Endodermal cell (in vitro differentiated cells): ENCODE measurements around the gene TRMT1L. TPM values are rescaled to one million over a fixed set of nuclear protein-coding genes. Genes with fewer than 3 reads are reported as not detected.

Source experiments
- DNase-seq: peaks from one replicate; pipeline ENCODE4 v3.0.0-alpha.2; 2017
- H3K27ac ChIP-seq: 2 replicates; pipeline ENCODE4 v1.5.1; 2013; ENCODE audit warnings: mild to moderate bottlenecking, low read depth, low read length, moderate library complexity
- H3K27me3 ChIP-seq: 2 replicates; pipeline ENCODE4 v1.6.1; 2013; ENCODE audit warnings: mild to moderate bottlenecking, low read length, moderate library complexity; ENCODE audit not compliant: insufficient read depth, control insufficient read depth, poor library complexity, severe bottlenecking
- H3K36me3 ChIP-seq: 2 replicates; pipeline ENCODE4 v1.7.0; 2013; ENCODE audit warnings: mild to moderate bottlenecking, low read length, moderate library complexity; ENCODE audit not compliant: control insufficient read depth, insufficient read depth
- H3K4me1 ChIP-seq: one replicate; pipeline ENCODE4 v1.7.0; 2013; ENCODE audit warnings: low read length; ENCODE audit not compliant: control insufficient read depth, insufficient read depth
- H3K4me3 ChIP-seq: 2 replicates; pipeline ENCODE4 v1.5.1; 2013; ENCODE audit warnings: mild to moderate bottlenecking, low read length, moderate library complexity
- H3K9ac ChIP-seq: 2 replicates; pipeline ENCODE4 v1.6.1; 2013; ENCODE audit warnings: mild to moderate bottlenecking, low read length, moderate library complexity; ENCODE audit not compliant: poor library complexity, severe bottlenecking; ENCODE audit errors: extremely low read depth
- H3K9me3 ChIP-seq: 2 replicates; pipeline ENCODE4 v1.6.1; 2013; ENCODE audit warnings: mild to moderate bottlenecking, low read length, moderate library complexity; ENCODE audit not compliant: control insufficient read depth
- H3K27ac Mint-ChIP-seq: 2 replicates; pipeline ENCODE4 v1.8.0; 2020; ENCODE audit warnings: mixed read lengths
- H3K27me3 Mint-ChIP-seq: 2 replicates; pipeline ENCODE4 v1.8.0; 2021; ENCODE audit warnings: mild to moderate bottlenecking, mixed read lengths; ENCODE audit not compliant: insufficient read depth
- H3K36me3 Mint-ChIP-seq: 2 replicates; pipeline ENCODE4 v1.8.0; 2020; ENCODE audit warnings: low read depth, mixed read lengths
- H3K4me1 Mint-ChIP-seq: 2 replicates; pipeline ENCODE4 v1.8.0; 2020; ENCODE audit warnings: mixed read lengths
- H3K4me3 Mint-ChIP-seq: 2 replicates; pipeline ENCODE4 v1.8.0; 2020; ENCODE audit warnings: mild to moderate bottlenecking, moderate library complexity, mixed read lengths
- H3K9me3 Mint-ChIP-seq: 2 replicates; pipeline ENCODE4 v1.8.0; 2020; ENCODE audit warnings: mild to moderate bottlenecking, mixed read lengths
- WGBS, 2 experiments: methylation state at CpG; one replicate each; pipeline versions ENCODE4 v1.1.5 to v1.1.7; 2013; ENCODE audit warnings: missing lambda C conversion rate in 2 of 2, mixed read lengths in 1 of 2; ENCODE audit not compliant: insufficient coverage in 1 of 2, insufficient read length in 1 of 2; 5-methylcytosine and 5-hydroxymethylcytosine counted together
- total RNA-seq, 2 donors: library from RNA; stranded (reverse); fragmentation: NEBNext Ultra II Directional in 1 of 2; extraction: Animal tissue kit (Norgen Biotek cat#: 25700) in 1 of 2; gene quantifications; 2 replicates in 1 of 2; 3 replicates in 1 of 2; pipeline ENCODE4 v1.2.1, GENCODE V29; 2021
- TF ChIP-seq, protein P1 (sequence below): fragments of 200-600 bp; sonication (generic); conservative IDR thresholded peaks from 2 replicates; pipeline ENCODE4 v1.5.0; 2021; ENCODE audit warnings: antibody characterized with exemption, mild to moderate bottlenecking

TRMT1L gene
- total RNA-seq, 2 donors from 2014 or later, result 23.8 to 33.4 TPM

DNA sequence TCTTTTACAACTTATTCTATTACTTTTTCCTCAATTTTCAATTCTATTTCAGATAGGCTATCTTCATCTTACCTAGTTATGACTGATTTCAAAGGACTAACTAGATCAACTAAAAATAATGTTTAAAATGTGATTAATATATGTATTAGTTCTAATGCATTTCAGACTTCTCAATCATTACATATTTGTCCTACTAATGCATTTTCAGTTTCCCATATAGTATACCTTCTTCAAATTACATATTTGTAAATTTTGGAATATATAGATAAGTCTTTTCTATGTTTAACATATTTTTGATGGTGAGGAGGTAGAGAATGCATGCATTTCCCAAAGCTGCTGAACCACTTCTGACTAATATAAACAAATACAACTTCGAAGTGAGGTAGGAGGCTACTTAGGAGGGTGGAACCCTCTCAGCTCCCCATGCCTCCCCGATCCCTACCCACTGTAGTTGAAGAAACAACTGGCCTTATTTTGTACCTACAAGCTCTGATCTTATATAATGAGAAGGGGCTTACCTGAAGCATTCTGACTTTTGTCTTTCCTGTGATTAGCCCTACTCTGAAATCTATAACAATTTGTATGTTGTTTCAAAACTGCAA, 1.7 kb downstream of the TRMT1L start:
- Mint-ChIP-seq H3K9me3 (no peaks in the 10 kb centered on the region), H3K27ac (no peak overlapping the region), H3K4me1 (peaks cover 17% of the 10 kb centered on the region), H3K27me3 (no peaks in the 10 kb centered on the region), H3K4me3 (peak overlapping the region; percentile 87), H3K36me3 (peaks cover 1% of the 10 kb centered on the region)
- Histone ChIP-seq H3K4me3 (peak overlapping the region; percentile 99), H3K9ac (no peak overlapping the region), H3K36me3 (peaks cover 4% of the 10 kb centered on the region), H3K9me3 (no peaks in the 10 kb centered on the region), H3K4me1 (no peaks in the 10 kb centered on the region), H3K27me3 (no peaks in the 10 kb centered on the region), H3K27ac (no peak overlapping the region)
- 95% methylated on average over 2 of the region's 2 CpGs; no CpG with 5 or more reads in 1 of the 2 experiments for WGBS, 2 experiments
- no peak for DNase-seq
- TF ChIP-seq, protein P1, sequence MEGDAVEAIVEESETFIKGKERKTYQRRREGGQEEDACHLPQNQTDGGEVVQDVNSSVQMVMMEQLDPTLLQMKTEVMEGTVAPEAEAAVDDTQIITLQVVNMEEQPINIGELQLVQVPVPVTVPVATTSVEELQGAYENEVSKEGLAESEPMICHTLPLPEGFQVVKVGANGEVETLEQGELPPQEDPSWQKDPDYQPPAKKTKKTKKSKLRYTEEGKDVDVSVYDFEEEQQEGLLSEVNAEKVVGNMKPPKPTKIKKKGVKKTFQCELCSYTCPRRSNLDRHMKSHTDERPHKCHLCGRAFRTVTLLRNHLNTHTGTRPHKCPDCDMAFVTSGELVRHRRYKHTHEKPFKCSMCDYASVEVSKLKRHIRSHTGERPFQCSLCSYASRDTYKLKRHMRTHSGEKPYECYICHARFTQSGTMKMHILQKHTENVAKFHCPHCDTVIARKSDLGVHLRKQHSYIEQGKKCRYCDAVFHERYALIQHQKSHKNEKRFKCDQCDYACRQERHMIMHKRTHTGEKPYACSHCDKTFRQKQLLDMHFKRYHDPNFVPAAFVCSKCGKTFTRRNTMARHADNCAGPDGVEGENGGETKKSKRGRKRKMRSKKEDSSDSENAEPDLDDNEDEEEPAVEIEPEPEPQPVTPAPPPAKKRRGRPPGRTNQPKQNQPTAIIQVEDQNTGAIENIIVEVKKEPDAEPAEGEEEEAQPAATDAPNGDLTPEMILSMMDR, result no peak

DNA sequence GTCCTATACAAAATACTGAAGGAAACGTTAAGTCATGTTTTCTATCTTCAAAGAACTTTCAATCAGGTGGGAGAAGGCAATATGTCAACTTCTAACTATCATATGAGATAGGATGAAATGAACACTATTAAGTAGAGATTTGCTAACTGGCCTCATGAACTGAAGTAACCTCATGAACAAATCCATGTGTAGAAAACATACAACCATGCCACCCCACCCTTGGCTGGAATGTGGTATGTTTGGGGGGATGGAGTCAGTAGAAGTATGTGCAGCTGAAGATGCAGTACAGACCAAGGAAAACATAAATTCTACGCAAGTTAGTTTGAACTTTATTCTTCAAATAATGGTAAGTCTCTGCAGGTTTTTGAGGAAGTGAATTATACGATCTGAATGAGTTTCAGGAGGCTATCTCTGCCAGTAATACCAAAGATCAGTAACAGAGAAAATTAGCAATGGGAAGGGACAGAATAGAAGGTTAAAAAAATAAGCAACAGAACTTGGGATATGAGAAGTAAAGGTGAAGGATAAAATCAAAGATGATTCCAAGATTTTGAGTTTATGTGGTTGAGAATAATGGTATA, 4.5 kb downstream of the TRMT1L start:
- no peak overlapping the region for H3K27ac Mint-ChIP-seq
- peaks cover 15% of the 10 kb centered on the region for H3K36me3 Mint-ChIP-seq
- no peak overlapping the region for H3K4me3 Mint-ChIP-seq
- H3K9ac ChIP-seq, result no peak overlapping the region
- H3K4me1 ChIP-seq, result no peaks in the 10 kb centered on the region
- no peak for DNase-seq
- peaks cover 5% of the 10 kb centered on the region for H3K36me3 ChIP-seq
- no peaks in the 10 kb centered on the region for H3K9me3 Mint-ChIP-seq
- WGBS, 2 experiments, result 95 to 100% methylated on average over 2 of the region's 3 CpGs
- no peaks in the 10 kb centered on the region for H3K27me3 Mint-ChIP-seq
- TF ChIP-seq, protein P1, result no peak
- no peaks in the 10 kb centered on the region for H3K27me3 ChIP-seq
- peaks cover 8% of the 10 kb centered on the region for H3K4me1 Mint-ChIP-seq
- H3K9me3 ChIP-seq, result no peaks in the 10 kb centered on the region
- no peak overlapping the region for H3K27ac ChIP-seq
- no peak overlapping the region for H3K4me3 ChIP-seq

DNA sequence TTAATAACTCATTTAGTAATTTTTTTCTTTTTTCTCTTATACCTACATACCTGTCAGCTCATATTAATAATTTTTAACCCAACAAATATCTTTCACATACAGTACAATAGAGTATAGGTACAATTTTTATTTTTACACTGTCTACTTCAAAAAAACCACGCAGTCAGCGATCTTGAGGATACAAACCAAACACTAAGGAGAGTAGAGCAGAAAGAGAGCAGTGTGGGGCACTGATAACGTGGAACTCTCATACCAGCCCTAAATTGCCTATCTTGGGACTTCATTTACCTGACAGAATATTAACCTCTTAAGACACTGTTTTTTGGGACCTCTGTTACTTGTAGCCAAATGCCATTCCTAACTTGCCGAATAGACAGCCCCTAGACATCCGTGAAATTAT, 5.5 kb downstream of the TRMT1L start:
- H3K9me3 ChIP-seq, result no peaks in the 10 kb centered on the region
- H3K36me3 ChIP-seq, result peaks cover 11% of the 10 kb centered on the region
- H3K9ac ChIP-seq, result no peak overlapping the region
- 94 to 100% methylated on average over 4 to 5 of the region's 5 CpGs for WGBS, 2 experiments
- no peaks in the 10 kb centered on the region for H3K27me3 Mint-ChIP-seq
- no peaks in the 10 kb centered on the region for H3K27me3 ChIP-seq
- H3K4me3 ChIP-seq, result no peak overlapping the region
- H3K27ac Mint-ChIP-seq, result no peak overlapping the region
- H3K4me1 ChIP-seq, result no peaks in the 10 kb centered on the region
- H3K36me3 Mint-ChIP-seq, result peaks cover 15% of the 10 kb centered on the region
- peaks cover 8% of the 10 kb centered on the region for H3K4me1 Mint-ChIP-seq
- no peaks in the 10 kb centered on the region for H3K9me3 Mint-ChIP-seq
- no peak overlapping the region for H3K27ac ChIP-seq
- DNase-seq, result no peak
- TF ChIP-seq, protein P1, result no peak
- no peak overlapping the region for H3K4me3 Mint-ChIP-seq
